Right renal pelvis (tissue), 4 donors: Measurements from ENCODE around the gene AHSA1. TPM values are rescaled to one million over a fixed set of nuclear protein-coding genes. Genes with fewer than 3 reads are reported as not detected.

Experiments
- DNase-seq, 4 donors: peaks; one replicate each; pipeline ENCODE4 v3.0.0-alpha.2; 2013; ENCODE audit warnings: low read depth in 4 of 4, low spot score in 3 of 4, missing footprints in 1 of 4
- polyA plus RNA-seq, 4 donors: library from polyadenylated mRNA; unstranded; fragments of 120-200 nt; gene quantifications; one replicate each; pipeline ENCODE4 v1.2.1, GENCODE V29; 2013; ENCODE audit not compliant: insufficient read length in 4 of 4

AHSA1 gene
- polyA plus RNA-seq, 4 donors: 192 to 237 (median 209) TPM

DNA sequence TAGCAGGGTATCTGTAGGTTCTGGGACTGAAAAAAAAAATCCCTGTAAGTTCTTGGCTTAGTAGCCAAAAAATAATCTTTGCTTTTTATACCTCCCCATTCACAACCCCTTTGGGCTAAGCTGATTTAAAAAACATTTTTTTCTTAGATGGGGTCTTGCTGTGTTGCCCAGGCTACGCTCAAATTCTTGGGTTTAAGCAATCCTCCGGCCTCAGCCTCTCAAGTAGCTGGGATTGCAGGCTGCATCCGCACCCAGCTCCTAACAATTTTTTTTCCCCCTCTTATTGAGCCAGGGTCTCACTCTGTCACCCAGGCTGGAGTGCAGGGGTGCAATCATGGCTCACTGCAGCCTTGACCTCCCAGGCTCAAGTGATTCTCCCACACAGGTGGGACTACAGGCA is 49.9 kb downstream of the AHSA1 start:
- no peak for DNase-seq

DNA sequence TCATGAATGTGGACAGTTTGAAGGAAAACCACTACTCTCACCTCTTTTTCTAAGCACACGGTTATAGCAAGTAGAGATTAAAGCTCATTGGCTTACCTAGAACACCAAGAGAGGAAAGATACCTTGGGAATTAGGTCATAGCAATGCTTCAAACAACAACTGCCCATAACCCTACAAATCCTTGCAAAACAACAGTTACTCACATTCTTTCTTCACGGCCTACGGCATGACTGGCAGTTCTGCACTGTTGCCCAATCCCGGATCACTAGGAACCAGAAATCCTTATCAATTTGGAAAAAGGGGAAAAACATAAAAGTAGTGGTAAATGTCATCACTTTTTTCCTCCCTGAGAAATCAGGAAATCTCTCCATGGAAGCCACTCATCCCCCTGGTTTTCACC is 50.4 kb downstream of the AHSA1 start:
- DNase-seq: no peak

DNA sequence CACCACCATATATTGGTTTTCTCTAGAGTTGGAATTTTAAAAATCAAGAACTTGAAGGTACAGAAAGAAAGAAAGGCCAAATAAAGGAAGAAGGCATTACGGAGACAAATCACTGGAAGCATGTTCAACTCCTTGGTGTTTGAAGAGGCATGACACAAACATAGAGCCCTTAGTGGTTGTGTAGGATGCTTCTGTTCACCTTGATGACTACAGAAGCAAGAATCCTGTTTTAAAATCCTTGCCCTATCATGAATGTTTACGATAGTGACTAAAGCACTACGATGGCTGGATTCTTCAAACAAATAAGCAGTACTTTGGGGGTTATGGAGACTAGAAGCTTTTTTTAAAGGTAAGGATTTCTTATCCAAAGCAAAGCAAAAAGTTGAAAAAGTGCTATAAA is 51.0 kb downstream of the AHSA1 start:
- DNase-seq: no peak

DNA sequence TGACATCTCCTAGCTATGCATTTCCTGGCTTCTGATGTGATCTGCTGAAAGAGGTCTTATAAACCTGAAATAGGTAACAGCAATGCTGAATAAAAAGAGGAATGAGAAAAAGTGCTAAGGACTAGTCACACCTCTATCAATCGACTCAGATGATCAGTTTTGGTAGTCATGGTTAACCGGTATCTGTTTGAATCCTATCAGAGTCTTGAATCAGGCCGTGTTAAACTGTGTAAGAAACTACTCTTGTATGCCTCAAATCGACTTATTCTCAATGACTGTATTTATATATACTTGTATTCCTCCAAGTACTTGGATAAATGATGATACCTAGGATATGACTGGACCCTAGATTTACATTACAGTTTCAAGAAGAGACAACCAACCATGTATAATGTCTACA is 51.5 kb downstream of the AHSA1 start:
- DNase-seq: no peak

DNA sequence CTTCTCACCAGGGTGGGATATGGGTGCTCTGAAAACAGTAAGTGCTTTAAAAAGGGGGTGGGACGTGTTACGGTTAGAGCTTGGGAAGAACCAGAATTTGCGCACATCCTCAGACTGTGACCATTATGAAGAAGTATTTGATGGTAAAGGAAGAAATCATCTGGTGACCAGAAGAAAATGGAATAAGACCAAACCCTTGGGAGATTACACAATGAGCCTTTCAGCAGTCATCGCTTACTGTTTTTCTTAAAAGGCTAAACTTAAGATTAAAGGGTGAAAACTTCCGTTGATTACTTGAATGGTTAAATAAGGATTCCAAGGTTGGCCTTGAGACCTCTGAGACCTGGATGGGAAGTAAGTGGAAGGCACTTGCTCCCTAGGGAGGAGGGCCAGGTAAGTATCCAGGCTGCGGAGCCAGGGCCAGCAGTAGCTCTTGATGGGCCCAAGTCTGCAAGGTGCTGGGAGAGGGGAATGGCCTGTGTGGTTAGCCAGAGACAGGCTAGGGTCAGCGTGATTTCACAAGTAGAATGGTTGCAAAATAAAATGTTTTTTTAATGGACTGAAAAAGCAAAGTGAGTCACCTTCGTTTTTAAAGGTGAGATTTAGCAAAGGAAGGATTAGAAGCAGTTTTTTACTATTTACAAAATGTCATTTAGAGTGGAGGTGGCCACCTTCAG is 53.7 kb downstream of the AHSA1 start:
- no peak for DNase-seq

DNA sequence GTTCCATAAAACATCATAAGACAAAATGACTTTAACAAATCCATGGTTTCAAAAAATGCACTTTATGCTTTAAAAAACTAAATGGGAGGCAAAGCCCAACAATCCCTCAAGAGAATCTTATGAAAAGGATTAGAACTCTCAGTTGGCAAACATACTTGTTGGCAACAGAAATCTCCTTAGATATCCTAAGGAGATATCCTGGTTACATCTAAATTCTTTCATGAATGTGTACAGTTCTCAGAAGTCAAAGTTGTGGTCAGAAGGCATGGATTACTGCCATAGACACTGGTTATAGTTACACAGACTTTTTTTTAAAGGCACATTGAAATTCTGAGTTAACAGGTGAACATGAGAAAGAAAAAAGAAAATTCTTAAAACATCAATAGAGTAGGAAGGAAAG is 58.2 kb downstream of the AHSA1 start:
- DNase-seq: no peak

Other genes starting within 250 kb of the AHSA1 start
- under 1 TPM in 1 of 4 donors, not detected in 3; 0.05 TPM for gene NGB, start 186.9 kb upstream of the AHSA1 start, polyA plus RNA-seq
- gene POMT2, start 137.2 kb upstream of the AHSA1 start, polyA plus RNA-seq: 10 to 100 TPM; 40.7 to 50.5 (median 44.6) TPM
- 10 to 100 TPM; 22.5 to 29.4 (median 26.7) TPM for gene GSTZ1, start 137.1 kb upstream of the AHSA1 start, polyA plus RNA-seq
- gene TMED8, start 81.0 kb upstream of the AHSA1 start, polyA plus RNA-seq: 10 to 100 TPM; 20.2 to 24.9 (median 22.7) TPM
- gene SAMD15, start 80.7 kb upstream of the AHSA1 start, polyA plus RNA-seq: 1 to 10 TPM; 6.3 to 8.4 (median 7.8) TPM
- gene NOXRED1, start 34.6 kb upstream of the AHSA1 start, polyA plus RNA-seq: 1 to 10 TPM; 1.6 to 3.5 (median 2.6) TPM
- gene VIPAS39, start 492 bp upstream of the AHSA1 start, polyA plus RNA-seq: 10 to 100 TPM; 29.3 to 31.6 (median 30.0) TPM
- gene ISM2, start 40.7 kb downstream of the AHSA1 start, polyA plus RNA-seq: 1 to 10 TPM; 1.2 to 2.7 (median 1.9) TPM
- 10 to 100 TPM; 62.9 to 84.9 (median 79.4) TPM for gene SPTLC2, start 158.5 kb downstream of the AHSA1 start, polyA plus RNA-seq
- 10 to 100 TPM; 16.1 to 20.4 (median 18.5) TPM for gene ALKBH1, start 249.9 kb downstream of the AHSA1 start, polyA plus RNA-seq